DND-41 (cell line): ENCODE results near the gene DACH1.

ENCODE experiments used
- ATAC-seq: fragments of 200-7000 bp; cut with Tn5 transposase; 3 replicates; pipeline ENCODE4 v1.9.1; 2021; ENCODE audit warnings: low read depth; ENCODE audit not compliant: insufficient read depth
- DNase-seq: peaks from one replicate; pipeline ENCODE4 v3.0.0-alpha.2; 2020
- H2AFZ ChIP-seq: 2 replicates; pipeline ENCODE4 v1.6.0; 2012; ENCODE audit warnings: low read depth, low read length
- H3K27ac ChIP-seq: 2 replicates; pipeline ENCODE4 v1.5.1; 2012; ENCODE audit warnings: low read length, inconsistent platforms
- H3K27me3 ChIP-seq: fragments of 200-600 bp; sonication (generic); 2 replicates; pipeline ENCODE4 v1.6.0; 2012; ENCODE audit warnings: low read length, mild to moderate bottlenecking, inconsistent platforms; ENCODE audit not compliant: insufficient read depth, poor library complexity
- H3K36me3 ChIP-seq: 2 replicates; pipeline ENCODE4 v1.5.1; 2012; ENCODE audit warnings: low read length, inconsistent platforms; ENCODE audit not compliant: insufficient read depth
- H3K4me1 ChIP-seq: 2 replicates; pipeline ENCODE4 v1.5.1; 2012; ENCODE audit warnings: mild to moderate bottlenecking, low read length; ENCODE audit not compliant: insufficient read depth
- H3K4me2 ChIP-seq: 2 replicates; pipeline ENCODE4 v1.6.0; 2012; ENCODE audit warnings: mild to moderate bottlenecking, moderate library complexity, low read length, inconsistent platforms; ENCODE audit not compliant: insufficient read depth
- H3K4me3 ChIP-seq, 2 experiments: fragments of 200-600 bp in 1 of 2; shearing (Covaris generic) in 1 of 2; 2 replicates each; pipeline ENCODE4 v1.5.1; 2012 to 2016; ENCODE audit warnings: inconsistent platforms in 2 of 2, low read length in 2 of 2, mild to moderate bottlenecking in 2 of 2, low read depth in 1 of 2, moderate library complexity in 1 of 2
- H3K79me2 ChIP-seq: 2 replicates; pipeline ENCODE4 v1.6.0; 2012; ENCODE audit warnings: low read length, inconsistent platforms; ENCODE audit not compliant: insufficient read depth
- H3K9ac ChIP-seq: 2 replicates; pipeline ENCODE4 v1.6.0; 2012; ENCODE audit warnings: low read depth, mild to moderate bottlenecking, inconsistent platforms, low read length, moderate library complexity
- H3K9me3 ChIP-seq: 2 replicates; pipeline ENCODE4 v1.5.1; 2012; ENCODE audit warnings: low read length, moderate library complexity, mild to moderate bottlenecking, inconsistent platforms; ENCODE audit not compliant: insufficient read depth, severe bottlenecking
- H4K20me1 ChIP-seq: 2 replicates; pipeline ENCODE4 v1.6.0; 2012; ENCODE audit warnings: low read length; ENCODE audit not compliant: insufficient read depth
- EZH2 ChIP-seq: IDR thresholded peaks from 3 replicates; pipeline ENCODE4 v1.6.1; 2012; ENCODE audit warnings: borderline replicate concordance, low read depth, mild to moderate bottlenecking, moderate library complexity, low read length, inconsistent platforms; ENCODE audit not compliant: severe bottlenecking
- TF ChIP-seq, protein P1 (sequence below): IDR thresholded peaks from 2 replicates; pipeline ENCODE4 v1.5.1; 2012; ENCODE audit warnings: borderline replicate concordance, low read length, moderate library complexity, mild to moderate bottlenecking; ENCODE audit not compliant: poor library complexity, severe bottlenecking; ENCODE audit errors: extremely low read depth

DACH1 gene

DNA sequence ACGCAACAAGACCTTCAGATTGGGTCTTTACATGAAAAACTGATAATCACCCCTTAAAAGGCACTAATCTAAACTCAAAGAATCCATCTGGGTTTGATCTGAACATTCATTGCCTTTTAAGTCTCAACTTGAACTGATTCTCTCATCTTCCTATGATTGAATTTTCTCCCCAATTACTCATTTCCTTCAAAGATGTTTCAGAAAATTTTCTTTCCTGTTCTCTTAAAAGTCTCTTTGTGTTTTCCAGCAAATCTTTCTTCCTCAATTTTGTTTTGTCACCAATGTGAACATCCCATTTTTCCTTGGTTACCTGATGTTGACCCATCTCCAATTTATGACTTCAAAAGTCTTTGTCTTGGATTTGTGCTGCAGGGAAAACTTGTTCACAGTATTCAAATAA, 234.3 kb downstream of the DACH1 start:
- no peak overlapping the region for H2AFZ ChIP-seq
- H3K27ac ChIP-seq: no peak overlapping the region
- no peaks in the 10 kb centered on the region for H3K79me2 ChIP-seq
- no peaks in the 10 kb centered on the region for H3K4me1 ChIP-seq
- H3K9me3 ChIP-seq: no peaks in the 10 kb centered on the region
- ATAC-seq: no peak
- H3K9ac ChIP-seq: no peak overlapping the region
- H3K27me3 ChIP-seq: no peaks in the 10 kb centered on the region
- H3K36me3 ChIP-seq: no peaks in the 10 kb centered on the region
- no peaks in the 10 kb centered on the region for H4K20me1 ChIP-seq
- TF ChIP-seq, protein P1, sequence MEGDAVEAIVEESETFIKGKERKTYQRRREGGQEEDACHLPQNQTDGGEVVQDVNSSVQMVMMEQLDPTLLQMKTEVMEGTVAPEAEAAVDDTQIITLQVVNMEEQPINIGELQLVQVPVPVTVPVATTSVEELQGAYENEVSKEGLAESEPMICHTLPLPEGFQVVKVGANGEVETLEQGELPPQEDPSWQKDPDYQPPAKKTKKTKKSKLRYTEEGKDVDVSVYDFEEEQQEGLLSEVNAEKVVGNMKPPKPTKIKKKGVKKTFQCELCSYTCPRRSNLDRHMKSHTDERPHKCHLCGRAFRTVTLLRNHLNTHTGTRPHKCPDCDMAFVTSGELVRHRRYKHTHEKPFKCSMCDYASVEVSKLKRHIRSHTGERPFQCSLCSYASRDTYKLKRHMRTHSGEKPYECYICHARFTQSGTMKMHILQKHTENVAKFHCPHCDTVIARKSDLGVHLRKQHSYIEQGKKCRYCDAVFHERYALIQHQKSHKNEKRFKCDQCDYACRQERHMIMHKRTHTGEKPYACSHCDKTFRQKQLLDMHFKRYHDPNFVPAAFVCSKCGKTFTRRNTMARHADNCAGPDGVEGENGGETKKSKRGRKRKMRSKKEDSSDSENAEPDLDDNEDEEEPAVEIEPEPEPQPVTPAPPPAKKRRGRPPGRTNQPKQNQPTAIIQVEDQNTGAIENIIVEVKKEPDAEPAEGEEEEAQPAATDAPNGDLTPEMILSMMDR: no peak
- TF ChIP-seq EZH2: no peak
- DNase-seq: no peak
- no peak overlapping the region for H3K4me2 ChIP-seq
- H3K4me3 ChIP-seq: no peak overlapping the region

DNA sequence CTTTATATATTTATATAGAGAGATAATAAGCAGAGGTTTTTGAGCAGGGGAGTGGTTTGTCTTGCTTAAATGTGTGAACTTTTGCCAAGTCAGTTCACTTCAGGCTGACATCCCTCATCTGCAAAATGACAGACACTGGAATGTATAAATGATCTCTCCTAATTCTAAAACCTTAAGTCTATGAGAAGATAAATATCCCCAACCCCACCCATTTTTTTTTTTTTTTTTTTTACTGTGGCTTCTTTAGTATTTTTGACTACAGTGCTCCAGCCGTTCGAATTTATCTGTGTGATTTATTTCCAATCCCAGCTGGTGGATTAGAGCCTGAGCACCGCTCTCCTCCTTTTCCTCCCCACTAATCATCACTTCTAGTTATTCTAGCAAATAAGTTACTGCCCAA, 234.8 kb downstream of the DACH1 start:
- H3K4me1 ChIP-seq: no peaks in the 10 kb centered on the region
- no peak for ATAC-seq

DNA sequence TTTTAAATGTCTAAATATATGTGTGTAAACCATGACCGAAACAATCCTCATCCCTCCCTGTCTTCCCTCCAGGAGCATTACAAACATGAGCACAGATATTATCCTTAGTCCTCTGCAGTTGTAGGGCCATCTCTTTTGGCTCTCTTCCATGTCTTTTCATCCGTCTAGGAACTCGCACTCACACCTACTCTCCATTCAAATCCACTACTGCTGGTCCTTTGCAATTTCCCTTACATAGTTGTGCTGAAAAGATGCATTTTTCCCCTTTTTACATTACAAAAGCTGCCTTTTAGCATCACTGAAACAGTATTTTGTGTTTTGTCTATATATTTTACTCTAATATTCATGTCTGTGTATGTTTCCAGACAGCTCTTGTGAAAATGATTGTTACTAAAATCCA, 237.8 kb downstream of the DACH1 start:
- Histone ChIP-seq H3K9me3 (no peaks in the 10 kb centered on the region), H3K27me3 (no peaks in the 10 kb centered on the region), H3K4me3 (no peak overlapping the region), H3K36me3 (no peaks in the 10 kb centered on the region), H4K20me1 (no peaks in the 10 kb centered on the region), H3K27ac (no peak overlapping the region), H2AFZ (no peak overlapping the region), H3K4me1 (no peaks in the 10 kb centered on the region), H3K4me2 (no peak overlapping the region), H3K9ac (no peak overlapping the region), H3K79me2 (no peaks in the 10 kb centered on the region)
- ATAC-seq (no peak), DNase-seq (no peak)
- no peak for TF ChIP-seq EZH2
- TF ChIP-seq, protein P1: no peak

More for the DNA sequence above, 234.8 kb downstream of the DACH1 start:
- TF ChIP-seq, protein P1: no peak
- TF ChIP-seq EZH2: no peak
- H3K9me3 ChIP-seq: no peaks in the 10 kb centered on the region
- no peak overlapping the region for H2AFZ ChIP-seq
- no peak overlapping the region for H3K4me2 ChIP-seq
- H3K27me3 ChIP-seq: no peaks in the 10 kb centered on the region
- no peak for DNase-seq
- no peaks in the 10 kb centered on the region for H4K20me1 ChIP-seq
- H3K4me3 ChIP-seq: no peak overlapping the region
- H3K9ac ChIP-seq: no peak overlapping the region
- no peak overlapping the region for H3K27ac ChIP-seq
- H3K36me3 ChIP-seq: no peaks in the 10 kb centered on the region
- no peaks in the 10 kb centered on the region for H3K79me2 ChIP-seq

DNA sequence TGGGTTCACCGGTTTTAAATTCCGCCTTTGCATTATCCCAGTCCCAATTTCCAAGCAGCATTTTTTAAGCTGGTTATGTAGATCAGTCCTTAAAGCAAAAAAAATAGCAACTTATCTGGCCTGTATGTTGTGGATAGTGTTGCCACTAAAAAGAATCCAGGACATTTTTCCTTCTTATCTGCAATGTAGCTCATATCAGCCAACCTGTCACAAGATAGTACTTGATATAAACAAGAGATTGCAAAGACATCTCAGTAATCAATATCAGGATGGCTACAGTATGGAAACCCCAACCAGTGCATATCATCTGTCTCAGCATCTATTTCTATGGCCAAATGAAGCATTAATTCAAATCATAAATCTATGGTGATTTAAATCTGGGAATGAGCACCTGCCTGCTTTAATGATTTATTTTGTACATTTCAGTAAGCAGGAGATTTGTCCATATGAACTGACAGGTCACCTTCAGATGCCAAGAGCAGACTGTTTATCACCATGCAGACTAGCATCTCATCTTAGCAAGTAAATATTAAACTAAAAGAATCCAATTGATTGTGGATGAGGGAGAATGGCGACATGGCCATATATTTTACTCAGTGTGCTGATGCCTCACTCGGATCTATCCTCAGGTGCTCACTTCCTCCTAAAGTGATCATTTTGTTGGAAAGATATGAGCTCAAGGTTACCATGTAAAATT, 240.4 kb downstream of the DACH1 start:
- no peak overlapping the region for H3K9ac ChIP-seq
- TF ChIP-seq, protein P1: no peak
- TF ChIP-seq EZH2: no peak
- no peaks in the 10 kb centered on the region for H3K36me3 ChIP-seq
- H3K27ac ChIP-seq: no peak overlapping the region
- no peaks in the 10 kb centered on the region for H3K9me3 ChIP-seq
- no peak overlapping the region for H2AFZ ChIP-seq
- H3K4me3 ChIP-seq: no peak overlapping the region
- no peaks in the 10 kb centered on the region for H3K4me1 ChIP-seq
- no peak for ATAC-seq
- H3K27me3 ChIP-seq: no peaks in the 10 kb centered on the region
- no peak for DNase-seq
- H3K79me2 ChIP-seq: no peaks in the 10 kb centered on the region
- no peaks in the 10 kb centered on the region for H4K20me1 ChIP-seq
- no peak overlapping the region for H3K4me2 ChIP-seq
